NT2/D1 (cell line): ENCODE measurements around the gene SLC25A21.
A peak's percentile ranks its signal among the peaks of the same experiment; 100 is the strongest.

Experiments used
- DNase-seq: peaks from one replicate; pipeline ENCODE4 v3.0.0-alpha.2; 2011; ENCODE audit warnings: low read depth, low spot score
- H3K27me3 ChIP-seq: 2 replicates; pipeline ENCODE4 v1.6.0; 2011; ENCODE audit warnings: mild to moderate bottlenecking; ENCODE audit not compliant: insufficient read length, insufficient read depth
- H3K36me3 ChIP-seq: 2 replicates; pipeline ENCODE4 v1.6.1; 2011; ENCODE audit warnings: mild to moderate bottlenecking, low read length, mixed read lengths; ENCODE audit not compliant: insufficient read depth, insufficient read length
- H3K4me1 ChIP-seq: 2 replicates; pipeline ENCODE4 v1.5.1; 2011; ENCODE audit not compliant: insufficient read depth, insufficient read length
- H3K4me3 ChIP-seq: 2 replicates; pipeline ENCODE4 v1.5.1; 2011; ENCODE audit warnings: low read depth; ENCODE audit not compliant: insufficient read length
- H3K9ac ChIP-seq: 2 replicates; pipeline ENCODE4 v1.6.0; 2011; ENCODE audit warnings: low read depth; ENCODE audit not compliant: insufficient read length
- H3K9me3 ChIP-seq: 2 replicates; pipeline ENCODE4 v1.5.1; 2011; ENCODE audit warnings: mild to moderate bottlenecking, low read length; ENCODE audit not compliant: insufficient read depth
- SUZ12 ChIP-seq: IDR thresholded peaks from 2 replicates; pipeline ENCODE4 v1.6.1; 2011; ENCODE audit not compliant: insufficient read length, insufficient read depth; ENCODE audit errors: extremely low read depth
- YY1 ChIP-seq: IDR thresholded peaks from 2 replicates; pipeline ENCODE4 v1.6.1; 2011; ENCODE audit not compliant: insufficient read length, insufficient read depth
- ZNF274 ChIP-seq: IDR thresholded peaks from 2 replicates; pipeline ENCODE4 v1.6.1; 2011; ENCODE audit warnings: mild to moderate bottlenecking, low read depth, low read length

Gene SLC25A21

DNA sequence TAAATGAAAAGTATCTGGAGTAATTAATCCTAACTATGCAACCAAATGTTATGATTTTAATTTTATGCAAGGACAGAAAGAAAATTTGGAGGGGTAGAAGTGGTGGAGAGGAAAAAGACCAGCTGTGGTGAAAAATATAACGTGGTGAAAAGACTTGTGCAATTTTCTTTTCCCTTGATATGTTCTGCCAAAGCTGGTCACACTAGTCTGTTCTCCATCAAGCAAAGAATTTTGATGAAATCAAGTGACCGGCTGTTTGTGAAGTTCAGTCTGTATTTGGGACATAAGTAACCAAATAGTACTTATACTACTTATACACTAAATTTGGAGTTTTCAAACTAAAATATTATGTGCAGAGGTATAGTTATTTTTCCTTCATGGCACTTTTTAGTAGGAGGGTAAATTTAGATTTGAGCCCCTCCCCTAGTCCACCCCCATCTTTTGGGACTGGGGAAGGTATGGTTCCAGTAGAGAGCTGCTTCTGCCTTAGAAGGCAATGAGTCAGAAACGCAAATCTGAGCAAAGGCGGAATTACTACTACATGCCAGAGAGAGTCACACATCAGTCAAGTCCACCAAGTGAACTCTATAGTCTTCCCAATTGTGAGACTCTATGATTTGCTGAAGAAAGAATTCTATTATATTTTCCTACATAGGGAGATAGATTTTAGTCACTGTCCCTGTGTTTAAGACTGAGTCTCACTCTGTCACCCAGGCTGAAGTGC is 229.7 kb downstream of the SLC25A21 start:
- H3K9me3 ChIP-seq: no peaks in the 10 kb centered on the region
- TF ChIP-seq YY1 (no peak), ZNF274 (no peak), SUZ12 (no peak)
- no peak overlapping the region for H3K9ac ChIP-seq
- no peak for DNase-seq
- no peaks in the 10 kb centered on the region for H3K27me3 ChIP-seq
- no peaks in the 10 kb centered on the region for H3K36me3 ChIP-seq
- H3K4me3 ChIP-seq: no peak overlapping the region
- no peaks in the 10 kb centered on the region for H3K4me1 ChIP-seq

DNA sequence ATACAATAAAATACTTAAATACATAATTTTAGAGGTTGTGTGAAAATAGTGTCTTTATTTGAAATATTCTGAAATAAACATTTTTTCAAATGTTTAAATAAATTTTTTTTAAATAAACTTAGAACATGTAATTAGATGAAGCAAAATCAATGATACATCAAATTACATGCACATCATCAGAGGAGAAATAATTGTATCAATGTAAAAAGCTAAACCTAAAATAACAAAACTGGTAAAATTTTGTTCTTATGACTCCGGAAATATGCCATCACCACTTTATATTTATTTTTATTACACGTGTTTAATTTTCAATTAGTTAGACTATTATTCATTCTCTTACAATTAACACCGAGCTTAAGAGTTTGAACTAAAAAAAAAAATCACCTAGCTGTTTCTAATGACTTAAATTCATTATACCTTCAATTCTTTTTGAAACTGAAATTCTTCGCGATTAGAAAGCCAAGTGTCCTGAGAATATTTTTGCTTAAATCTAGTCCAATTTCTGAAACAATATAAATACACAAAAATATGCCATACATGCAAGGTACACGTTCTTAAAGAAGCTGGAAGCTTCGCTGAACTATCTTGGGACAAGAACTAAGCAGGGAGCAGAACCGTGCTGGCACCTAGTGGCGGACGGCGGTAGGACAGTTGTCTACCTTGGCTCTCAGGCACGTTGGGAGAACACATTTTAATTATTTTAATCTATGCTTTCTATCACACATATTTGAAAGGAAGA is 230.5 kb downstream of the SLC25A21 start:
- Histone ChIP-seq H3K9me3 (no peaks in the 10 kb centered on the region), H3K9ac (no peak overlapping the region), H3K36me3 (no peaks in the 10 kb centered on the region), H3K4me3 (no peak overlapping the region), H3K4me1 (no peaks in the 10 kb centered on the region), H3K27me3 (no peaks in the 10 kb centered on the region)
- DNase-seq: peak; percentile 39
- TF ChIP-seq YY1 (no peak), SUZ12 (no peak), ZNF274 (no peak)

DNA sequence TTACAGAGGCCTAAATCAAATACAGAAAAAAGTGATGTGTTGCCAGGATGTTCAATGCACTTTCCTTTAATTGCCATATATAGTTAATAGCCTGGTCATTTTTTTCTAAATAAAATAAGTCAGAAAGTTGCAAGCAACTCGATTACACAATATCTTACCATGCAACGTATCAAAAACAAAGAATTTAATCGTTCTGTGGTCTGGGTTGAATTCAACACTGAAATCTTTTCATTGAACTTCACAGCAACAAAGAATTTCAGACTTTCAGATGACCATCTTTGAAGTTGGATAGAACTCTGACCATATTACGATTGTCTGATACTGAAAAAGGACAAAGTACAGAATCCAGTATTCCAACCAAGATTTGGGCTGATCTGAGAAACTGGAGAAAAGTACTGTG is 231.9 kb downstream of the SLC25A21 start:
- H3K4me3 ChIP-seq: no peak overlapping the region
- H3K4me1 ChIP-seq: no peaks in the 10 kb centered on the region
- no peaks in the 10 kb centered on the region for H3K36me3 ChIP-seq
- no peak overlapping the region for H3K9ac ChIP-seq
- no peaks in the 10 kb centered on the region for H3K9me3 ChIP-seq
- TF ChIP-seq ZNF274: no peak
- no peak for TF ChIP-seq SUZ12
- TF ChIP-seq YY1: no peak
- H3K27me3 ChIP-seq: no peaks in the 10 kb centered on the region
- DNase-seq: no peak

DNA sequence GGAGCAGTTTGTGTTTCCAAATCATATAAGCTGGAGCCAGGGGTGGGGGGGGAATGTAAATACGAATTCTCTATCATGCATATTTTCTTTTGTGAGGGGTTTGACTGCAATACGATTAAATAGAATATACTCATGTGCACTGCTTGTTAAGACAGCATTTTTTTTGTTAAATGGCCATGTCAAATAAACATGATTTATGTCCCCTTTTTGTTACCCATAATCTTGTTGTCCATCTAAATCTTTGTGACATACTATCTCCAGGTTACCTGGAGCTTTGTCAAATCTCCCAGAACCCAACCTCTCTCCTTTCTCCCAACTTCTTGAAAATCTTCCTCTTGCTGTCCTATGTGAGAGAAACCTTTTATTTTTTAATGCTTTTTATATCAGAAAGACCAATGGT is 233.1 kb downstream of the SLC25A21 start:
- Histone ChIP-seq H3K9me3 (no peaks in the 10 kb centered on the region), H3K4me3 (no peak overlapping the region), H3K27me3 (no peaks in the 10 kb centered on the region), H3K9ac (no peak overlapping the region), H3K36me3 (no peaks in the 10 kb centered on the region), H3K4me1 (no peaks in the 10 kb centered on the region)
- DNase-seq: no peak
- TF ChIP-seq SUZ12: no peak
- TF ChIP-seq YY1: no peak
- no peak for TF ChIP-seq ZNF274

DNA sequence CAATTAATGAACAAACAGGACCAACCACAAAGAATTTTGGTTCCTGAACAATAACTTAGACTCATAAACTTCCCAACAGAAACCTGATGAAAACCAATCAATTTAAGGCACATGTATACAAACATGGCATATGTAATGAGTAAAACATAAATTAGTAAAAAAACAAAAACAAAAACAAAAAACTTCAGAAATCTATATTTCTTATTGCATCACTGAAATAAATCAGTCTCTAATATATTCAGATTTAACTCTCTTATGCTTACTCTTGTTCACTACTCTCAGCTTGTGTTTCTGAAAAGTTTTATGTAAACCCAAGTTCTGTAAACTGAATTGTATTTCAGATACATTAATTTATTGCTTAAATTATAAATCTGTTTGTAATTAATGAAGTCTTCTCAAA is 233.7 kb downstream of the SLC25A21 start:
- no peak overlapping the region for H3K9ac ChIP-seq
- no peaks in the 10 kb centered on the region for H3K27me3 ChIP-seq
- TF ChIP-seq YY1 (no peak), ZNF274 (no peak), SUZ12 (no peak)
- no peak for DNase-seq
- no peaks in the 10 kb centered on the region for H3K36me3 ChIP-seq
- H3K4me3 ChIP-seq: no peak overlapping the region
- no peaks in the 10 kb centered on the region for H3K4me1 ChIP-seq
- no peaks in the 10 kb centered on the region for H3K9me3 ChIP-seq

DNA sequence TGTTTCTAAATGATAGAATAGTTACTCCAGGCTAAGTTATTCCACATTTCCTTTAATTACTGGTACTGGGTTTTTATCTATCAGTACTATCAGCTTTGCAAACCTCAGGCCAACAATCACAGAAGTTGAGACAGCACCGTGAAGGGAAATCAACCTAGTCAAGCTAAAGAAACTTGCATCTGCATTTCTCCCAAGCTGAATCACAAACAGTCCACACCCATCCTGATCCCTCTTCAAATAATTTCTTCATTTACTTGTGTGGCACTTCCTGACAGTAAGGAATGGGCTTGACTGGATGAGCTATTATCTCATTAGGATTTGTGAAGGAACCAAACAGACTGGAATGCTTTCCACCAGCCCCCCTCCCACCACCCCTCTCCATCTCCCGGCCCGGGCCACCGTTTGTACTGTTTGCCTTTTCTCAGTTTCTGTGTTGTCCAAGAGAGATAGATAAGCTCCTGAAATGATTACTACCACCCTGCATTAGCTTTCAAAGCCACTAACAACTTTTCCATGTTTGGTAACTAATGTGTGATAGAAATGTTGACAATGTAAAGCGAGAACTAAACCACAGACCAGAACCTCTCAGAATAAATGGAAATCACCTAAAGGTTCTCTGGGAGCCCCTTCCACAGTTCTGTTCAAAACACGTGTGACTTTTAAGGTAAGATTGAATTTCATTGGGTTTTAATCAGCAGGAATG is 236.3 kb downstream of the SLC25A21 start:
- H3K9ac ChIP-seq: no peak overlapping the region
- no peaks in the 10 kb centered on the region for H3K9me3 ChIP-seq
- H3K4me1 ChIP-seq: no peaks in the 10 kb centered on the region
- no peak overlapping the region for H3K4me3 ChIP-seq
- H3K36me3 ChIP-seq: no peaks in the 10 kb centered on the region
- no peaks in the 10 kb centered on the region for H3K27me3 ChIP-seq
- DNase-seq: no peak
- TF ChIP-seq YY1: no peak
- no peak for TF ChIP-seq SUZ12
- no peak for TF ChIP-seq ZNF274

DNA sequence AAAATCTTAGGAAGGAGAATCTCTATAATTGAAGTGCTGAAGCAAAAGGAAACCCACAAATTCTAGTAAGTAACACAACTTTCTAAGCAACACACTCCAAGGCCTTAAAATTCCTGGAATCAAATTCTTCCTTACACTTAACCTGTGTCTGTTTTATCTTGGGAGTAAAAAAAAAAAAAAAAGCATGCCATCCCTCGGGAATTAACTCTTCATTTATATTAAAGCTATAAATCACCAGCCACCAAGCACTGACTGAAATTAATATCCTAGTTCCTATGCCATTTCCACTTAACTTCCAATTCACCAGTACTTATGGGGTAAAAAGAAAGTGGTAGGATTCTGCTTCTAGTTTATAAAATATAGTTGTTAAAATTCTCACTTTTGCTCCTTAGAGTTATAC is 238.1 kb downstream of the SLC25A21 start:
- no peak for TF ChIP-seq ZNF274
- TF ChIP-seq SUZ12: no peak
- TF ChIP-seq YY1: no peak
- Histone ChIP-seq H3K9ac (no peak overlapping the region), H3K36me3 (no peaks in the 10 kb centered on the region), H3K4me1 (no peaks in the 10 kb centered on the region), H3K27me3 (no peaks in the 10 kb centered on the region), H3K9me3 (no peaks in the 10 kb centered on the region), H3K4me3 (no peak overlapping the region)
- DNase-seq: no peak
